Measurements from ENCODE around the gene APOBR.

Gene APOBR

DNA sequence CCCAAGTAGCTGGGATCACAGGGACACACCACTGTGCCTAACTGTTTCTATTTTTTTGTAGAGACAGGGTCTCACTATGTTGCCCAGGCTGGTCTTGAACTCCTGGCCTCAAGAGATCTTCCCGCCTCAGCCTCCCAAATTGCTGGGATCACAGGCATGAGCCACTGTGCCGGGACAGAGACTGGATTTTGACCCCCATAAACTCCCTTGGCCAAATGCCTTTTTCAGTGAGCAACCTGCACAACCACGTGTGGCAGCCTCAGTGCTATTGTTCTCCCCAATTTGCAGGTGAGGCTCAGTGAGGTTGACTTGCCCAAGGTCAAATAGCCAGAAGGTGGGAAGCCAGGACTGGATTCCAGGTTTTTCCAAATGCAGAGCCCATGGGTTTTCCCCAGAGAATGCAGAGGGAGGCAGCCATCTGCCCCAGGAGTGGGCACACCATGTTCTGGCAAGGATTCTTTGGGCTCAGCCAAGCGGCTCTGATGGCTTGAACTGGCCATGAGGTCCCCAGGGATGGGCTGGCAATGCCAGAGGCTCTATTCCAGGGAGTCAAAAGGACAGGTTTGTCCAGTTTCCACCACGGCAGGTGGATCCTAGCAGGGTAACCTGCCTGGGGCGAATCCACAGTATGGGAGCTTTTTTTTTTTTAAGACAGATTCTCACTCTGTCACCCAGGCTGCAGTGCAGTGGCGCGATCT is 10.4 kb downstream of the APOBR start:
- no peak for ATAC-seq
- TF ChIP-seq, protein P1, sequence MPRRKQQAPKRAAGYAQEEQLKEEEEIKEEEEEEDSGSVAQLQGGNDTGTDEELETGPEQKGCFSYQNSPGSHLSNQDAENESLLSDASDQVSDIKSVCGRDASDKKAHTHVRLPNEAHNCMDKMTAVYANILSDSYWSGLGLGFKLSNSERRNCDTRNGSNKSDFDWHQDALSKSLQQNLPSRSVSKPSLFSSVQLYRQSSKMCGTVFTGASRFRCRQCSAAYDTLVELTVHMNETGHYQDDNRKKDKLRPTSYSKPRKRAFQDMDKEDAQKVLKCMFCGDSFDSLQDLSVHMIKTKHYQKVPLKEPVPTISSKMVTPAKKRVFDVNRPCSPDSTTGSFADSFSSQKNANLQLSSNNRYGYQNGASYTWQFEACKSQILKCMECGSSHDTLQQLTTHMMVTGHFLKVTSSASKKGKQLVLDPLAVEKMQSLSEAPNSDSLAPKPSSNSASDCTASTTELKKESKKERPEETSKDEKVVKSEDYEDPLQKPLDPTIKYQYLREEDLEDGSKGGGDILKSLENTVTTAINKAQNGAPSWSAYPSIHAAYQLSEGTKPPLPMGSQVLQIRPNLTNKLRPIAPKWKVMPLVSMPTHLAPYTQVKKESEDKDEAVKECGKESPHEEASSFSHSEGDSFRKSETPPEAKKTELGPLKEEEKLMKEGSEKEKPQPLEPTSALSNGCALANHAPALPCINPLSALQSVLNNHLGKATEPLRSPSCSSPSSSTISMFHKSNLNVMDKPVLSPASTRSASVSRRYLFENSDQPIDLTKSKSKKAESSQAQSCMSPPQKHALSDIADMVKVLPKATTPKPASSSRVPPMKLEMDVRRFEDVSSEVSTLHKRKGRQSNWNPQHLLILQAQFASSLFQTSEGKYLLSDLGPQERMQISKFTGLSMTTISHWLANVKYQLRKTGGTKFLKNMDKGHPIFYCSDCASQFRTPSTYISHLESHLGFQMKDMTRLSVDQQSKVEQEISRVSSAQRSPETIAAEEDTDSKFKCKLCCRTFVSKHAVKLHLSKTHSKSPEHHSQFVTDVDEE (CRISPR knock-in tag; IDR thresholded peaks at IDR 0.05): no peak
- TF ChIP-seq BACH2 (CRISPR knock-in tag; IDR thresholded peaks at IDR 0.05; ENCODE audit: borderline replicate concordance) (no peak), PATZ1 (CRISPR knock-in tag; IDR thresholded peaks at IDR 0.05; ENCODE audit: borderline replicate concordance) (no peak), ZFP30 (CRISPR knock-in tag; IDR thresholded peaks at IDR 0.05) (no peak), ZFP3 (CRISPR knock-in tag; IDR thresholded peaks at IDR 0.05) (no peak), TCF4 (CRISPR knock-in tag; IDR thresholded peaks at IDR 0.05; ENCODE audit: borderline replicate concordance) (no peak), ESRRG (CRISPR knock-in tag; IDR thresholded peaks at IDR 0.05) (no peak), POU6F1 (CRISPR knock-in tag; IDR thresholded peaks at IDR 0.05; ENCODE audit: borderline replicate concordance, low read depth) (no peak), GLIS3 (CRISPR knock-in tag; IDR thresholded peaks at IDR 0.05) (no peak), RARB (CRISPR knock-in tag; IDR thresholded peaks at IDR 0.05) (no peak), ZC3H10 (CRISPR knock-in tag; IDR thresholded peaks at IDR 0.05) (no peak)
- TF ChIP-seq, protein P2, sequence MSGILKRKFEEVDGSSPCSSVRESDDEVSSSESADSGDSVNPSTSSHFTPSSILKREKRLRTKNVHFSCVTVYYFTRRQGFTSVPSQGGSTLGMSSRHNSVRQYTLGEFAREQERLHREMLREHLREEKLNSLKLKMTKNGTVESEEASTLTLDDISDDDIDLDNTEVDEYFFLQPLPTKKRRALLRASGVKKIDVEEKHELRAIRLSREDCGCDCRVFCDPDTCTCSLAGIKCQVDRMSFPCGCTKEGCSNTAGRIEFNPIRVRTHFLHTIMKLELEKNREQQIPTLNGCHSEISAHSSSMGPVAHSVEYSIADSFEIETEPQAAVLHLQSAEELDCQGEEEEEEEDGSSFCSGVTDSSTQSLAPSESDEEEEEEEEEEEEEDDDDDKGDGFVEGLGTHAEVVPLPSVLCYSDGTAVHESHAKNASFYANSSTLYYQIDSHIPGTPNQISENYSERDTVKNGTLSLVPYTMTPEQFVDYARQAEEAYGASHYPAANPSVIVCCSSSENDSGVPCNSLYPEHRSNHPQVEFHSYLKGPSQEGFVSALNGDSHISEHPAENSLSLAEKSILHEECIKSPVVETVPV (CRISPR knock-in tag; IDR thresholded peaks at IDR 0.05): no peak
- TF ChIP-seq, protein P3, sequence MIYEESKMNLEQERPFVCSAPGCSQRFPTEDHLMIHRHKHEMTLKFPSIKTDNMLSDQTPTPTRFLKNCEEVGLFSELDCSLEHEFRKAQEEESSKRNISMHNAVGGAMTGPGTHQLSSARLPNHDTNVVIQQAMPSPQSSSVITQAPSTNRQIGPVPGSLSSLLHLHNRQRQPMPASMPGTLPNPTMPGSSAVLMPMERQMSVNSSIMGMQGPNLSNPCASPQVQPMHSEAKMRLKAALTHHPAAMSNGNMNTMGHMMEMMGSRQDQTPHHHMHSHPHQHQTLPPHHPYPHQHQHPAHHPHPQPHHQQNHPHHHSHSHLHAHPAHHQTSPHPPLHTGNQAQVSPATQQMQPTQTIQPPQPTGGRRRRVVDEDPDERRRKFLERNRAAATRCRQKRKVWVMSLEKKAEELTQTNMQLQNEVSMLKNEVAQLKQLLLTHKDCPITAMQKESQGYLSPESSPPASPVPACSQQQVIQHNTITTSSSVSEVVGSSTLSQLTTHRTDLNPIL (CRISPR knock-in tag; IDR thresholded peaks at IDR 0.05; ENCODE audit: low read depth): no peak

DNA sequence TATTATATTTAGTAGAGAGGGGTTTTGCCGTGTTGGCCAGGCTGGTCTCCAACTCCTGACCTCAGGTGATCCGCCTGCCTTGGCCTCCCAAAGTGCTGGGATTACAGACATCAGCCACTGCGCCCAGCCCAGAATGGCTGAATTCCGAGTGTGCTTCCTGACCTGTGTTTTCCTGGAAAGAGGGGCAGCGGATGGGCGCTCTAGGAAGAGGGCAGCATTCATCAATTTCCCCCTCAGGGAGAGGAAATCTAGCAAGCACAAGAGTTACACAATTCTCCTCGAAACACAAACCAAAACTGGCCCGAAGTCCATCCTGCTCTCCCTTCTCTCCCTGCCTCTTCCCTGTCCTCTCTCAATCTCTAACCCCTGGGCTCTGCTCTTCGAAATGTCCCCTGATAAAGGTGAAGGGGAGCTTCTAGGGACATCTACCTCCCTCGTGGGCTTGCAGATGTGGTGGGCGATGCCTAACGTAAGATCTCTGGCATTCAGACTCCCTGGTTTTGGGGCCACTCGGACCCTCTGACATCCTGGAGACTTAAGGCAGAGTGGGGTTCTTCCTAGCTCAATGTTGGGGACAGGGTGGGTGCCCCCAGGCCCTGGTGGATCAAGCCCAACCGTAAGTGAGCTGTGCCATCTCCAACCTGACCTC is 11.2 kb downstream of the APOBR start:
- ATAC-seq: no peak
- TF ChIP-seq ARNTL (CRISPR knock-in tag; IDR thresholded peaks at IDR 0.05; ENCODE audit: borderline replicate concordance, low read depth): no peak
- no peak for TF ChIP-seq BACH2 (CRISPR knock-in tag; IDR thresholded peaks at IDR 0.05; ENCODE audit: borderline replicate concordance)
- TF ChIP-seq PPARA (CRISPR knock-in tag; IDR thresholded peaks at IDR 0.05; ENCODE audit: borderline replicate concordance): no peak
- TF ChIP-seq, protein P1 (CRISPR knock-in tag; IDR thresholded peaks at IDR 0.05): no peak
- no peak for TF ChIP-seq ZC3H10 (CRISPR knock-in tag; IDR thresholded peaks at IDR 0.05)
- TF ChIP-seq CSDC2 (CRISPR knock-in tag; IDR thresholded peaks at IDR 0.05): no peak
- no peak for TF ChIP-seq TCF4 (CRISPR knock-in tag; IDR thresholded peaks at IDR 0.05; ENCODE audit: borderline replicate concordance)
- no peak for TF ChIP-seq ESRRG (CRISPR knock-in tag; IDR thresholded peaks at IDR 0.05)
- TF ChIP-seq ZFP3 (CRISPR knock-in tag; IDR thresholded peaks at IDR 0.05): no peak
- TF ChIP-seq OSR1 (CRISPR knock-in tag; IDR thresholded peaks at IDR 0.05): no peak
- no peak for TF ChIP-seq TOX (CRISPR knock-in tag; IDR thresholded peaks at IDR 0.05; ENCODE audit: borderline replicate concordance)
- no peak for TF ChIP-seq ZNF8 (CRISPR knock-in tag; IDR thresholded peaks at IDR 0.05)
- TF ChIP-seq, protein P2 (CRISPR knock-in tag; IDR thresholded peaks at IDR 0.05): no peak
- TF ChIP-seq POU6F1 (CRISPR knock-in tag; IDR thresholded peaks at IDR 0.05; ENCODE audit: borderline replicate concordance, low read depth): no peak
- TF ChIP-seq ZNF565 (CRISPR knock-in tag; conservative IDR thresholded peaks at IDR 0.05; ENCODE audit: low read depth): no peak
- no peak for TF ChIP-seq ZFP30 (CRISPR knock-in tag; IDR thresholded peaks at IDR 0.05)

Data from SK-N-SH treated with all-trans-retinoic acid at 6 μM for 48 hours (cell line).